ENCODE results near the gene ANK3.
A peak's percentile ranks its signal among the peaks of the same experiment; 100 is the strongest.

ANK3 gene

DNA sequence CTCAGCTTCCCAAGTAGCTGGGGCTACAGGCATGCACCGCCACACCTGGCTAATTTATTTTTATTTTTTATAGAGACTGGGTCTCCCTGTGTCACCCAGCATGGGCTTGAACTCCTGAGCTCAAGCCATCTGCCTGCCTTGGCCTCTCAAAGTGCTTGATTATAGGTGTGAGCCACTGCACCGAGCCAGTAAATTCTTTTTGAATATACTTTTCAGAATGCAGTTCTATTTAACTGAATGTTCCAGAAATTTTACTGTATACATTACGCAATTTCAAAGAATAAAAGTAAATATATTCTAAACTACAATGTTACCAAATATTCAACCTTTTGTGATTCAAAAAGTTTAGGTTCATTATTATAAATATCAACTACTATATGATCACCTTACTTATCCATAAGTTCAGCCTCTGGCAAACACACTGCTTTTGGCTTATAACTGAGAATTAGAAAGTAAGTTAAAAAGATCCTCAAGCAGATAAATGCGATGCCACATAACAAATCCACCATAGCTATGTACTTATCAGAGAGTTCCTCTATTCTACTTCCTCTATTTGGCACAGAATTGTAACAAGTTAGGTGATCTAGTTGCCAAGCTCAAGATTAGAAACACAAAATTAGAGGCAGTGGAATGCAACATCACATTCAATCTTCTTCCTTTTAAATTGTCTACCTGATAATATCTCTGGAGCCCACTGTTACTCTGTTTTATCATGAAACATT lies 118.2 kb downstream of the ANK3 start:
- no peak for DNase-seq

GRCh38 chr10:60270426-60270825 lies 119.2 kb downstream of the ANK3 start:
- no peak for DNase-seq

DNA sequence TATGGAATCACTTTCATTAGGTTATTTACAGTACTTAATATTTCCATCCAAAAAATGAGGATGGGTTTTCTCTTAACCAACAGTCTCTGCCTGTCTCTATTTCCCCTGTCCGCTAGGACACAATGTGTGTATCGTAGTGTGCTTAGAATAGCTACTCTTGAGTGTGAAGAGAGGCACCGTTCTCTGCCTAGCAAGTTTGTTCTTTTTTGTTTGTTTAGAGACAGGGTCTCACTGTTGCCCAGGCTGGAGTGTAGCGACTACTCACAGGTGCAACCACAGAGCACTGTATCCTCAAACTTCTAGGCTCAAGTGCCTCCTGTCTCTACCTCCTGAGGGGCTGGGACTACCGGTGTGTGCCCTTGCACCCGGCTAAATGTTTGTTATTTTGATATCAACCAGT lies 121.9 kb downstream of the ANK3 start:
- no peak for DNase-seq

DNA sequence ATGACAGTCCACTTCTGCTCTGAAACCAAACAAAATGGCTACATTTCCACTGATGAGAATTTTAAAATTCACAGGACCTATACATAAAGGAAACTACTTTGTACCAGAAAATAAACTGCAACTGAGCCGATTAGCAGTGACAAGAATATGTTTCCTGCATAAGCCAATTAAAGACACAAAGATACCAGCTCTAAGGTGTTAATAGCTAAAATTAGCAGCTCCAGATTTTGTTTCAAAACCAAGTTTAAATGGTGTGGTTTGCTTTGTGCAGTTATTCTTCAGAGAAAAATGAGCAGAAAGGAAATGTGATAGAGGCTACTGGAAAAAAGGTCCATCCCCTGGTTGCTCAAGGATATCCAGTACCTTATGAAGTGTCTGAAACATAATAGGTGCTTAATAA lies 123.2 kb downstream of the ANK3 start:
- DNase-seq = no peak

DNA sequence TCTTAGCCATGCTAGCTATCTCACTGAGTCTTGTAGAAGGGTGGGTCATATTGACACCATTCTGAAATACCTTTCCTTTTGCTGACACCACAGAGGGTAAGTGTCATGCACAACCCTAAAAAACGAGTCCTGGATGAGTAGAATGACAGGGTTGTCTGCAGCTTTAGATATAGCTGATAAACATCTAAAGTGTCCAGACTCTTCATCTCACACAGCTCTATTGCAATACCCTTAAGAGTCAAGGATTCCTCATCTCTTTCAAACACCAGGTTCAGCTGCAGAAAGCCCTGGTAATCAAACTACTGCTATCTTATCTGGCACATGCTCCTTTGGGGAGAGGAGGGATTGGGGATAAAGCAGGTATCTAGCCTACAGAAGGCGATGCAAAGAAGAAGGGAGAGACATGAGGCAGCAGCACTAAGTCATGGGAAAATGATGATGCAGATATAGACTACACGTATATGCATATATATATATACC lies 127.0 kb downstream of the ANK3 start:
- DNase-seq = no peak

- no peak for DNase-seq
These were observed 129.4 kb downstream of the ANK3 start for GRCh38 chr10:60260321-60260720.

GRCh38 chr10:60258429-60258797 lies 131.3 kb downstream of the ANK3 start:
- no peak for DNase-seq

DNA sequence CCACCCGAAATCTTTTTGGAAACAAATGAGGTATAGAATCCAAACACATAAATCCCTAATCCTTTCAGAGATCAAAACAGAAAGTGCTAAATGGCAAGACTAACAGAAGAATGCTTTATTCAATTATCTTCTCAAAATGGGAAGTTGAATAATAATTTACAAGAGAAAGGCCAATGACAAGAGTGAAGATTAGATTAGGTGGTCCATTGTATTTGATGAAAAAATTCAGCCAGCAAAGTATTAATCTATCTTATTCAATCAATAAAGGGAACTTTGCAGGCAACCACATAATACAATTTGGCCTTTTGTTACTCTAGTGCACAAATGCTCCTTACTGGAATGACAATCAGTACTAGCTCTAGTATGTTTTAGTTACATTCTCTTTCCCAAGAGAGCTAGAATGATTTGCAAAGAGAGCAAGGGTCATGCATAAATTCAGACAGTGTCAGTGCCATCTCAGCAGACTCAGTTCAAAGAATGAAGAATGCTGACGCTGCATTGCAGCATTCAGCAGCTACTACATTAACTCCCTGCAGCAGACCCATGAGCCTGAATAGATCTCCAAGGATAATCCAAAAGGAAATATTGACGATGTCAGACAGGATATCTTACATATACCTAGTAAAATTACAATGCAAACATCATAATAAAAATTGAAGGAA lies 131.8 kb downstream of the ANK3 start:
- DNase-seq = no peak

DNA sequence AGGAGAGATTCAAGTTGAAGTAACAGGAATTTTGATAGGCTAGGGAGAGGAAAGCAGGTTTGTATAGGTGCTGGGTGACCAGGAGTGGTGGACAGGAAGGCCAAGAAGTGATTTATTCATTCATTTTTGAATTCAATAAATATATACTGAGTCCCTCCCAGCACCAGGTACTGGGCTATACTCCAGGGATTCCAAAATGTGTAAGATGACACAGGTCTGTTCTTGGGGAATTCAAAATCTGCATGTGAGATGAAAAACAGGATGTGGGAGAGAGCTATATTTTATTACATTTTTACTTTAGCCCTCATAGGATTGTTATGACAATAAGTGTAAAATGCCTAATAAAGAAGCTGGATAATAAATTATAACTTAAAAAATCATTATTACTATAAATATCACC lies 134.9 kb downstream of the ANK3 start:
- DNase-seq = no peak

DNA sequence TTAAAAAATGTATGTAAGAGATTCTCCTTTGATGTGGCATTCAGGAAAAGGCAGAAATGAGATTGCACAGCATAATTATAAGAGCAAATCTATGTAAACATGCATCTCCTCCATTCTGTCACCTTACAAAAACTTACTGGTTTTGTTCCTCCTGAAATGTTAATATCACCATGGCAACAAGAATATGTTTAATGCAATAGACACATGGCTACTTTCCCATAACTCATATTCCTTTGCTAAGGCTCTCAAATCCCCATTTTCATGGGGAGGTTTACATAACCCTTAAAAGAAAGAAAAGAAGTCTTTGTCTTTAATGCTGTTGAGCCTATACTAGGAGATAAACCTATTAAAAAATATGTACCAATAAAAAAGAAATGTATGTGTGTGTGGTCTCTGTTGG lies 136.2 kb downstream of the ANK3 start:
- DNase-seq = no peak

DNA sequence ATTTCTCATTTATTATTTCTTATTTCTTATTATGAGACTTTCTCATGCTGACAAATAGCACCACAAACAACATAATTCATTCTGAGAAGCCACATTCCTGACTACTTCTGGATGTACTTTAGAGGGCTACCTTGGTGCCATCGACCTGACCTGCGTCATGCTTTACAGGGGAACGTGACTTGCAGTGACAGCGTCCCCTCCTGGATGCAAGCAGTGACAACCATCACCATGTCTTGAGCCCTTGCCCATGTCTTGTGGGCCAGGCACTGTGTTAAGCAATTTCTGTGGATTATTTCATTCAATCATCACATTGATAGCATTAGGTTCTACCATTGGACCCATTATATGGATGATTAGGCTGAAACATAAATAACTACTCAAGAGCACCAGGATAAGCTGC lies 137.0 kb downstream of the ANK3 start:
- no peak for DNase-seq

- no peak for DNase-seq
These were observed 143.3 kb downstream of the ANK3 start for GRCh38 chr10:60246382-60246781.

- no peak for DNase-seq
These were observed 150.4 kb downstream of the ANK3 start for GRCh38 chr10:60239228-60239627.

GRCh38 chr10:60238759-60239100 lies 150.9 kb downstream of the ANK3 start:
- no peak for DNase-seq

- peak; percentile 20 for DNase-seq
These were observed 151.5 kb downstream of the ANK3 start for GRCh38 chr10:60237977-60238758.

DNA sequence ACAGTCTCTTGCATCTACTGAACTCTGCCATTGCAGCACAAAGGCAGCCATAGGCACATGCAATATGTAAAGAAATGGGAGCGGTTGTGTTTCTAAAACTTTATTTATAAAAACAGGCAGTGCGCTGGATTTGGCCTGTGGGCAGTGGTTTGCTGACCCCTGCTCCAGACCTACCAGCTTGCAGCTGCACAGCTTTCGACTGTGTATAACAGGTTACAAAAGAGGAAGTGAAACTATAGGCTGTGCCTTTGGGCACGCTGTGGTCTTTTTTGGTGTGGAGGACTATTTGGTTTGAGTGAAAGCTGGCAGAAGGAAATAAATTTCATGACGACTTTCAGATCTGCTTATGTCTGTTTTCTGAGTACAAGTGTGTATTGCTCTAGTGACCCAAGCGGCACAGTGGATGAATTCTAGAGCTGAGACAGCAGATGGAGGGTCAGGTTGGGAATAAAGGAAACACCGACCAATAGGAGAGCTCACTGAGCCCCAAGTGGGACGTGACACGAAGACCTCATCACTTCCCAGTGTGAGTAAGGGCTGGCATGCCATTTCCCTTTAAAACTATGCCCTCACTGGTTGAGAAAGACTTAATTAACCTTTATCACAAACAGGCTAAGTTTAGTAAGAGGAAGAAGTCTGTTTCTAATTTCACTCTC lies 152.7 kb downstream of the ANK3 start:
- peak; percentile 37 for DNase-seq

GRCh38 chr10:60235001-60235400 lies 154.7 kb downstream of the ANK3 start:
- no peak for DNase-seq

DNA sequence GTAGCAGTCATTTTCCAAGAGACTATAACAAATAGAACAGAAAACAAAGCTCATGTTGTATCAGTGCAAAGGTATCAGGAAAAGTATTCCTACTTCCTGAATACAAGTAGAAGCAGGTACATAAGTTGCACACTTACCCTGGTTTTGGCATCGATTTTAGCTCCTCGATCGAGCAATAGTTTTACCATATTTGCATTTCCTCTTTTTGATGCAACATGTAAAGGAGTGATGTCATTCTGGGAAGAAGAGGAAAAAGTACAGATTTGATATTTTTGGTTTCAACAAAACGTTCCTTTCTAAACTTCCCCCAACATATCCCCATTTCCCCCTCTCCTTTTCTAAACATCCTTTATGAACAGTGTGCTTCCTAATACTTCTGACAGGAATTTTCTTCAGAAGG lies 155.1 kb downstream of the ANK3 start:
- no peak for DNase-seq

- DNase-seq = no peak
These were observed 158.8 kb downstream of the ANK3 start for GRCh38 chr10:60230892-60231291.

DNA sequence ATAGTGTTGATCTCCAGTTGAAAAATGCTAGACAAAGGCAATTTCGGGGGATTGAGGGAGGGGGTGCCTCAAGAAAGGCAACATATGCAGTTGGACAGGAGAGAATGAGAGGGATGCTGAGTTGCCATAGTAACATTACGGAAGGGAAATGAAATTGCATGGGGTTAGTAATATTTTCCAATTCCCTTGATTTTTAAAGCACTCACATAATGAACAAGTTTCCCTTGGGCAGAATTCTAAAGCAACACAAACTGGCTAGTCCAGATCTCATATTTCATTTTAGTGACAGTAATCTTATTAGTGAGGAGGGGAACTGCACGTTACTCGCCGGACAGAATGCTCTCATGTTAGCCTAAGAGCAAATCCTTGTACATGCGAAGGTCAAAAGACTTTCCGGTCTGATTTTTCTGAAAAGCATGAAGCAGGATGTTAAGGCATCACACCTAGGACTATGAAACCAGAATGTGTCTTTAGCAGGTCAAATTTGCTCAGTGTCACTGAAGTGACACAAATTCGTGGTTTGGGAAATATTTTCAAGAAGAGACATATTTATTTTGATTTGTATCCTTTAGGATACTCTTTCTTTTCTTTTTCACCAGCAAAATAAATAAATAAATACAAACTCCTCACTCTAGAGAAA lies 165.5 kb downstream of the ANK3 start:
- no peak for DNase-seq

GRCh38 chr10:60222047-60222446 lies 167.6 kb downstream of the ANK3 start:
- no peak for DNase-seq

- no peak for DNase-seq
These were observed 177.5 kb downstream of the ANK3 start for GRCh38 chr10:60212195-60212594.

Measured in femur (tissue), 1 donor.